HG03159 (cell line): Measurements from ENCODE around the gene ATP10A.
"Not testable (repeated sequence)": the region's sequence is repeated elsewhere in the genome, so short reads cannot be mapped to it uniquely, and the experiment has no call there.

Experiments used
- ATAC-seq: cut with Tn5 transposase; IDR thresholded peaks from one replicate; pipeline ENCODE4 v1.9.1; 2021; ENCODE audit warnings: mild to moderate bottlenecking, moderate library complexity; ENCODE audit not compliant: unreplicated experiment

ATP10A gene

DNA sequence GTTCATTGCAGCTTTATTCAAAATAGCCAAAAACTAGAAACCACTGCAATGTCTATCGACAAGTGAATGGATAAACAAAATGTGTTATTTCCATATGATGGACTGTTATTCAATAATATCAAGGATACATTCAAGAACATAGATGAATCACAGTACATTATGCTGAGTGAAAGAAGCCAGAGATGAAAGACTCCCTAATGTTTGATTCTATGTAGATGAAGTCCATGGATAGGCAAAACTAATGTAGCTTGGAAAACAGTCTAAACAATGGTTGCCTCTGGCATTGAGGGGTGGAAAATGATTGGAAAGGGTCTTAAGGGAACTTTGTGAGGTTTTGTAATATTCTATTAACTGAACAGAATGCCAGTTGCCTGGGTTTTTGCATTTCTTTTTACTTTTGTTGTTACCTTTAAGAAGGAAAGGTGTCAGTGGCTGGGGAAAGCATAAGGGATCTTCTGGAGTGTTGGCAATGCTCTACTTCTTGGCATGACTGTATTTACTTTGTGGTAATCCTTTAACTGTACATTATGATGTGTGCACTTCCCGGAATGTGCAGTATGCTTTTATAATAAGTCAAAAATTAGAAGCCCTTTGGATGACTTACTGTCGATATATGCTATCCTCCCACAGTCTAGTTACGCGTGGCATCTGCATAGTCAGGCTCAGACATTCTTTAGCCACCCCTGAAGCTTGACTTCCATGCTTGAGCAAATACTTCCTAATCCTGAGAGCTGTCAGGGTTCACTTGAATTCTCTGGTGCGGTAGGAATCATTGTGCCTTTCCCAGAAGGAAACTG lies 20.5 kb upstream of the ATP10A start:
- ATAC-seq: no peak

DNA sequence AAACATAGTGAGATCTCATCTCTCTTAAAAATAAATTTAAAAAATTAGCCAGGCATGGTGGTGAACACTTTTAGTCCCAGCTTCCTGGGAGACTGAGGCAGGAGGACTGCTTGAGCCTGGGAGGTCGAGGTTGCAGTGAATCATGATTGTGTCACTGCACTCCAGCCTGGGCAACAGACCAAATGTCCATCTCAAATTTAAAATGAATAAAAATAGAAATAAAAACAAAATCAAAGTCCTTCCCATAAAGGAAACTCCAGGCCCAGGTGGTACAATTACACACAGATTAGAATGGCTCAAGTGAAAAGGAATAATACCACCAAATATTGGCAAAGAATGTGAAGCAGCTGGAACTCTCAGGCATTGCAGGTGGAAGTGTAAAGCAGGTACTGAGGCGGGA lies 19.3 kb upstream of the ATP10A start:
- no peak for ATAC-seq

DNA sequence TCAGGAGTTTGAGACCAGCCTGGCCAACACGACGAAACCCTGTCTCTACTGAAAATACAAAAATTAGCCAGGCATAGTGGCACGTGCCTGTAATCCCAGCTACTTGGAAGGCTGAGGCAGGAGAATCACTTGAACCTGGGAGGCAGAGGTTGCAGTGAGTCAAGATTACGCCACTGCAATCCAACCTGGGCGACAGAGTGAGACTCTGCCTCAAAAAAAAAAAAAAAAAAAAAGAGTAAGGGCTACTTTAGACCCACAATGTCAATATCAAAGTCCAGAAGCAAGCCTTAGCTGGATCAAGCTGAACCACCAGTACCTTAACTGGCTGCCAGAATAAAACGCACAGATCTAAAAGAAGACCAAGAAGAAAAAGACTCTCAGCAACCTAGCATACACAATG lies 17.8 kb upstream of the ATP10A start:
- not testable (repeated sequence) for ATAC-seq

DNA sequence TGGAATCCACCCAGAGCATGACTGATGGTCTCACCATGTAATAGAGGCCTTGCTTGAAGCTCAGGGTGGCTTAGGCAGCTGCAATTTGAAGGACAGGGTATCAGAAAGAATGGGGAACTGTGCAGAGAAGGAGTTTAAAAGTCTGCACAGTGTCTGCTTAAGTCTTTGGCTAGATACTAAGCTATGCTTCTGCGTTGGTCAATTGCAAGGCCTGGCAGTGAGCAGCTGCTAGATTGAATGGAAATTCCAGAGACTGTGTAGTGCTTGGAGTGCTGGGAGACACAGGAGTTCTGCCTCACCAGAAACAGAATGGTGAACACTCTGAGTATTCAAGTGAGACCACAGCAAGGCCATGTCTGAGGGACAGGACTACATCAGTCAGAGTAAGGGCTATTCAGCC lies 17.3 kb upstream of the ATP10A start:
- no peak for ATAC-seq

DNA sequence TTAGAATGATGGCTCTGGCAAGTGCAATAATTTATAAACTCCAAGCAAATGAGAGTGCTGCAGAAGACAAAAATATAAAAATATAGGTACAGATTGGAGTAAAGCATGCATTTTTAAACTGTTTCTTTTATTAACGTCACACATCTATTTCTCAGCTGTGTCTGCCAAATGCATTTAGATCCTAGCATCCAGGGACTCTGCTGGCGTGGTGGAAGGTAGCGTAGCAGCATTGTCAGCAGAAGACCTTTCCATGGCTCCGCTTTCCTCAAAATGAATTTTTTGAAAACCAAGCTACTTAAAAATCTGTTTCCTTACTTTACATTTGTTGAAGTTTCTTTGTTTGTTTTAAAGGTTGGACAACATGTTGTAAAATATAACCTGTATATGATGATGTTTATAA lies 16.3 kb upstream of the ATP10A start:
- no peak for ATAC-seq

DNA sequence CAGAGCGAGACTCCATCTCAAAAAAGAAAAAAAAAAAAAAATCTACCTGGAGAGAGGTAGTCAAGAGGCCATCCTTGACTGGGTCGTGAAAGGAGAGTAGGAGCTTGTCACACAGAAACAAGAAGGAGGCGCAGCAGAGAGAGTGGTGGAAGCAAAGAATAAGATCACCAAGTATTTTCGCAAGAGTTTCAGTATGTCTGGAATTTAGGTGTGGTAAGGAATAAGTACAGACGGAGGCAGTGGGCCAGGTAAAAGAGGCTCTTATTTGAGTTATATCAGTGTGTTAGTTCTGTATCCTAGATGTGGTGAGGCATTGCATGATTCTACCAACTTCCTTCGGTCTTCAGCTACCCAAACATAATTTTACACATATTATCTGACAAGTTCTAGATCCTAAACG lies 14.6 kb upstream of the ATP10A start:
- no peak for ATAC-seq

DNA sequence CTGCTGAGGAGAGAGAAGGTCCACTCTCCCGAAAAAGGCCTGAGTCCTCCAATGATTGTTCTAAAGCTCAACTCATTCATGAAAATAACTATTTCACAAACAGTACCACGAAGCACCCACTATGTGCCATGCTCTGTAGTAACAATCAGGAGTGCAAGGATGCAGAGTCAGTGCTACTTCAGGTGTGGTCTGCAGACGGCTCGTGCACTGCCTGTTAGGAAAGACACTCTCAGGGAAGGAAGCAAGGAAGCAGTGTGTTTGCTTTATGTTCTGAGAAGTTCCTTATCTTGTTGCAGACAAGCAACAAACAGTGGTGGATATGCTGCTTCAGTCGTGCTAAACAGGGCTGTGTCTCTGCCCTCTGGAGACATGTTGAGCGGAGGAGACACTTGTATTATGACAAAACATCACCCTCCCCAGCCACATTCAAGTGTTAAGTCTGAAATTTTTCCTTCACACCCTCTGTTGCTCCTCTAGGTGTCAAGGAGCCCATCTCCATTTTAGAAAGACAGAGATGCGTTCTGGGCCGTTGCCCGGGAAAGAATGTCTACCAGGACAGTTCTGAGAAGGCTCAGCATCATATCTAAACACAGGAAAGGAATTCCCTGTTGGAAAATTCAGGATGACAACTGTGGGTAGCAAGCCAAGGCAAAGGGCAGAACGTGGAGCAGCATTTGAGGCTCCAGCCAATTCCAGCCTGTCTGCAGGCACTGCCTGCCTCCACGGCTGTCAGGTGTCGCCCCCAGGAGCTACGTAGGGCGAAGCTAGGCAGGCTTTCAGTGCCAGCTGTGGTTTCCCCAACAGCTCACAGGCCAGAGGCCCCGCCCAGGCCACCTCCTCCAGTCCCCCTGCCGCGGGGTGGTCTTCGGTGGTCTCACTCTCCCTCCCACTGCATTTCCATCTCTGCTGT lies 13.4 kb upstream of the ATP10A start:
- ATAC-seq: no peak

DNA sequence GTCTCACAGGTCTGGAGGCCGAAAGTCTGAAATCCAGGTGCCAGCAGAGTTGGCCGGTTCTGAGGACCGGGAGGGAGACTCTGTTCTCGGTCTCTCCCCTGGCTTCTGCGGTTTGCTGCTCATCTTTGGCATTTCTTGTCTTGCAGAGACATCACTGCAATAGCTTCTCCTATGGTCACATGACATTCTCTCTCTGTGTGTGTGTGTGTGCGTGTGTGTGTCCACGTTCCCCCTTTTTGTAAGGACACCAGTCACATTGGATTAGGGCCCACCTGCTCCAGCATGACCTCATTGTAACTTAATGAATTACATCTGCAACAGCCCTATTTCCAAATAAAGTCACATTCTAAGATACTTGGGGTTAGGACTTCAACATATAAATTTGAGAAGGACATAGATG lies 12.4 kb upstream of the ATP10A start:
- ATAC-seq: no peak

DNA sequence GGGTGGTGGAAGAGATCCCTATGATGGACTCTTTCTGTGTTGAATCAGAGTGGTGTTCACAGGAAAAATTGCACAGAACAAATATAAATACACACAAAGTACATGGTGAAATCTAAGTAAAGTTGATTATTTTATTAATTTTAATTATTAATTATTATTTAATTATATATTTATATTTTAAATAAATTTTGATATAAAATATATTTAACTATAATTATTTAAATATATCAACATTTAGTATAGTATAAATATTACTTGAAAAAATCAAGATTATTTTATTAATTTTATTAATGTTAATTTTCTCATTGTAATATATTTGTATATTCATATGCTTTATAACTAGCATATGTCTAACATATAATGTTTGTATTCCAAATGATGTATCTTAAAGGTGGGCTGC lies 11.3 kb upstream of the ATP10A start:
- ATAC-seq: no peak

DNA sequence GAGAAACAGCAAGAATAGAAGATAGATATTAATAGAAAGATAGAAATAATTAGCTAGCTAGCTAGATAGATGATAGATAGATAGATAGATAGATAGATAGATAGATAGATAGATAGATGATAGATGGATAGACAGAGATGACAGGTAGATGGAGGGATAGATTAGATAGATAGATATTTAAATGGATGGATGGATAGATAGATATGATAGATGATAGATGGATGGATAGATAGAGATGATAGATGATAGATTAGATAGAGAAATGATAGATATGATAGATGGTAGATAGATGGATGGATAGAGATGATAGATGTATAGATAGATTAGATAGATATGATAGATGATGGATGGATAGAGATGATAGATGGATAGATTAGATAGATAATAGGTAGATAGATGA lies 8.3 kb upstream of the ATP10A start:
- no peak for ATAC-seq

DNA sequence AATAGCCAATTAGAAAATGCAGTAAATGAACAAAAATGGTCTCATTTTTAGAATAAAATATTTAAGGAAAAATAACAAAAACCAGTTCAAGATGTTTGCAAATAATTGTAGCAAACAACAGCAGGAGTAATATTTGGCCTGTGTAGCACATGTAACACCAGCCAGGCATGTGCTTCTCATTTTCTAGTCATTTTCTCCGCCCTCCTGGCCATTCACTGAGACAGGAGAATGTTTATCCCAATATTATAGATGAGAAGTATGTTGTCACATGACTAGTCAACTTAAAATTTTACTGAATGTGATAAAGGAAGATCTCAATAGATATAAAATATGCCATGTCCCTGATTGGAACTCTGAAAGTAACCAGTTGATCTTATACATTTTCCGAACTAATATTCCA lies 7.8 kb upstream of the ATP10A start:
- no peak for ATAC-seq

DNA sequence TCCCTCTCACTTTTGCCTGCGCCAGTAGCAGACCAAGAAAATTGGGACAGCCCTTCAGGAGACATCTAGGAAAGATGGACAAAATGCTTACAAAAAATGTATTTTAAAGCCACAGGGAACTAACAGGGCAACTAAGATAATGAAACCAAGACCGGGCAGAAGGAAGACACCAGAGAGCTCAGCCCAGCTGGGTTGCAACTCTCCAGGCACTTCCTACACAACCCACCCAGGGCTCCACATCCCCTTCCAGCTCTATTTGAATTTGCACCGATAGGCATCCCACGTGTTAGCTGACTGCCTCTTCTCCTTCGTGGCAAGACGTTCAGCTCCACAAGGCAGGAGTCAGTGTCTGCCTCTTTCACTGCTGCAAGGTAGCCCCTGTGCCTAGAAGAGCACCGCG lies 6.6 kb upstream of the ATP10A start:
- ATAC-seq: no peak

DNA sequence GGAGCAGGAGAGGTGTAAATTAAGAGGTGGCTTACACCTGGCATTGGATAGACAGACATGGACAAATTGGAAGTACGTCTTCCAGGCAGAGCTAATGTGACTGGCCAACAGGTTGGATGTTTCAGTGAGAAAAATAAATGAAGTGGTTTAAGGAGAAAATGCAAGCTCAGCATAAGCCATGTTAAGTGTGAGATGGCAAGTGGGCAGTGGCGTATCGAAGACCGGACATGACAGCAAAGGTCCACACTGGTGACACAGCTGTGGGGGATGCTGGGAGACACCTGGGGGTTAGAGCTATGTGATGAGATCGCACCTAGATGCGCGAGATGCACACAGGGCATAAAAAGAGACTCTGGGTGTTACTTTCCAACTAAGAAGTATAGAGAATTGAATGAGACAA lies 3.7 kb upstream of the ATP10A start:
- no peak for ATAC-seq

DNA sequence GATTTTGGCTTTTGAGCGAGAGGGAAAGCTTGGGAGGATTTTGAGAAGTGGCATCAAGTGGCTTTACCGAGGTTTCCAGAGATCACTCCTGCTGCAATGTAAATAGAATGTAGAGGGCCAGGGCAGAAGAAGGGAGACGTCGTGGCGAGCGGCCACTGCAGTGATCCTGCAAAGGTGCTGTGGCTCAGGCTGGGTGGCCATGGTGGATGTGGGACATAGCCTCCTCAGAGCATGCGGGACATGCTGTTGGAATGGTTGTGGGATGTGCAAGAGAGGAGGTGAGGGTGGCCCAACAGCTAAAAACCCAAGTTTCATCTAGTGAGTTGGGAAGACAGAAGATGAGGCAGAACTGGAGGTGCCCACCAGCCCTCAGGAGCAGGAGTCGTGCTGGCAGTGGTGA lies 3.1 kb upstream of the ATP10A start:
- no peak for ATAC-seq

DNA sequence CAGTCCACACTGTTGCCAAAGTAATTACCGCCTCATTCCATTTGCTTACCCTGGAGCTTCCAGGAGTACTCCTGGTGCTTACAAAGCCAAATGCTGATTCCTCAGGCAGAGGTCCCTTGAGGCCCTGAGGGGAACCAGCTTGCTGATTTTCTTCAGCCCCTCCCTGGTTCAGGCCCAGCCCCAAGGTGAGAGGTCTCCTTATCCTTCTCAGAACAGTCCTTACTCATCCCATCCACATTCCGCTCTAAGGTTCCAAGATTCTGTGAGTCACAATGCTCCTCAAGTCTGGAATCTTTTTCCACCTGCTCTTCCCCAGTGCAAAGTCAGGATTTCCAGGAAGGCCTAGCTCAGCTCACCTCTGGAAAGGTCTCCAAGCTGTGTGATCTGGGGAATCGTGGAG lies 1.8 kb upstream of the ATP10A start:
- ATAC-seq: no peak

DNA sequence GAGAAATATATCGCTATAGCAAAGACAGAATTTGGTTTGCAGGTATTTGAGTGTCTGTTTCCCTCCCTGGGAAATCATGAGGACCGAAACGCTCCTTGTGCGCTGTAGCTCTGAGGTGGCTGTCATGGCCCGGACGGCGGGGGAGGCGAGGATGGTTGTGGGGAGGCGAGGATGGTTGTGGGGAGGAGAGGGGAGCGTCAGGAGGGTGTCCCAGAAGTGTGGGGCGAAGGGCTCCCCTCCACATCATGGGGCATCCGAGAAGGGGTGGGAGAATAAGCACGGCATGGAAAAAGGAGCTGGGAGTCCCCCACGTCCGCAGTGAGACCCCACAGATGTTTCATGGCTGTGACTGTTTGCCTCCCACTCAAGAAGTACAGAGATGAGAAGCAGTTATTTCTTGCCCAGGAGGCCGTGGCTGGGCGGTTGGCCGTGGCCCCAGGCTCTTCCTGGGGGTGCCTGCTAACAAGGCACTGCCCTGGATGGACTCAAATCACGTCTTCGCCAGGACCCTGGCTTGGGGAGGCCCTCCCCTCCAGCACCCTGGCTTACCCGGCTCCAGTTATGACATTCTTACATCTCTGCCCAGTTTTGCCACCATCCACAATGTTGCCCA lies 947 bp upstream of the ATP10A start:
- no peak for ATAC-seq

DNA sequence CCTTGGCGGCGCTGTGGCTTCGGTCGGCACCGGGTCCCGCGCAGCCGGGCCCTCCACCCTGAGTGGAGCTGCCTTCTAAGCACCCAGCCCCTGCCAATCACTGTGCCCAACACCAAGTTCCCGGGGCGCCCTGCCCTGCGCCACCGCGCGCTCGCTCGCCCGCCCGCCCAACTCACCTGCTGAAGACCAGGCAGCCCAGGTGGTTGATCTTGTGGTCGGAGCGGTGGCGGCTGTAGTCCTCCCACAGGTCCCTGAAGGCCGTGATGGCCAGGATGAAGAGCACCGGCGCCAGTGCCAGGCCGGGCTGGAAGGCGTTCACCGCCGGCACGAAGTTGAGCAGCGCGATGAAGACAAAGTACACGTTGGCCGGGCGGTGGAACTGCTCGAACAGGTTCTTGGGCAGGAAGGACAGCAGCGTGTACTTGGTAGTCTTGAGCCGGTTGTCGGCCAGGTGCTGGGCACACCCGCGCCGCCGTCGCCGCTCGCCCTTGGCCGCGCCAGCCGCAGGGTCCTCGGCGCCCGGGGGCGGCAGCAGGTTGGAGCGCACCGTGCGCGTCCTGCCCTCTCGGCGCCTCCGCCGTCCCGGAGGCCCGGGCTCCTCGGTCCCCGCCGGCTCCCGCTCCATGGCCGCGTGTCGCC lies 536 bp downstream of the ATP10A start:
- no peak for ATAC-seq

DNA sequence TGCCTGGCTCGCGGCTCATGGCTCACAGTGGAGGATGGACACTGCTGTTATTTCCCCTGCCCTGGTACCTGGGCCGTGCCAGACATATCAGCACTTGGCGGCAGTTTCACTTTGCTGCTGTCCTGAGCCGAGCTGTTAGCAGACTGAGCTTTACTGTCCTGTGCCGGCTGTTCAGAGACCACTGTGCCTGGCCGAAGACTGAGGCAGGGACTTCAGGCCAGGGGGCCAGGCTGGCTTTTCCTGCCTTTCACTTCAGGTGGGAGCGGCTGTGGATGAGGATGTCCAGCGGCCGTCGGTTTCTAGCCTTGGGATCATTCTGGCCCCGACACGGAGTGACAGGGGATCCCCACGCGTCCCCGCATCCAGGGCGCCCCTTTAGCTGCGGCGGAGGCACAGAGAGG lies 1.1 kb downstream of the ATP10A start:
- no peak for ATAC-seq

DNA sequence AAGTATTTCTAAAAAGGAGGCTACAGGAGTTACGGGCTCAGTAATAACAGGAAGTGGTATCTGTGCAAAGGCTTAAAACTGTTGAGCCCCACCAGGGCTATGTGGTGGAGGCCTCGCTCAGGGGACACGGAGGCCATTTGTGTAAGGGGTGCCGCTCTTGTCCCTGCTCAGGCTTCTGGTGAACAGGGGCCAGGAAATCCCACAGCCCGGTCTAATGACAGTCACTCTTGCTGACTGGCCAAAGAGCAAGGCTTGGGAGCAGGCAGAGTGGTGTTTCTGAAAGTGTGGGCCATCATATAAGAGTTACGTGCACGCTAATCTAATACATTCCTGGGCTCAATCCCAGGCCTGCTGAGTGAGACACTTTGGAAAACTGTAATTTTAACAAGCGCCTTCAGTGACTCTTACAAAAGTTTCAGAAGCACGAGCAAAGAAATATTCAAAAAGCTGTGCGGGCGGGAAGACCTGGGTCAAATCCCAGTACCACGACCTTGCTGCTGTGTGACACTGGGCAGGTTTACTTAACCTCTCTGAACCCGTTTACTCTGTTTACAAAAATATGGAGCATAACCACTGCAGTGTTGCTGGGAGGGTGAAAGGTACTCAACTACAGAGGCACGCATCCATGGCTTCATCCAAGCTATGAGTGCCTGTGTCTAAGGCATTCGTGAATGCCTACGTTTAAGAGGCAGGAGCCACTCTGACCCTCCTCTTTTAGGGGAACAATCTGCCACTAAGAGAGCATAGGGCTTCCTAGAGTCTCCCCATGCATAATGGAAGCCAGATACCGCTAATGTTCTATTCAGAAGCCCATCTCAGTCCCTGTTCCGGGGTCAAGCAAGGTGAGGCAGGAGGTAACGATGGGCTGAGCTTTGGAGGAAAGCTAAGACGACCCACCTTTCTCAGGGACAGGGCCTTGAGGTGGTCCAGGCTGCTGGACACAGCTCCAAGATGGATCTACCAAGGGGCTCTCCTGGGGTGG lies 2.0 kb downstream of the ATP10A start:
- no peak for ATAC-seq
